Endometrial microvascular endothelial cells (primary cell): ENCODE data around the gene IL3RA. TPM values are rescaled to one million over a fixed set of nuclear protein-coding genes. Genes with fewer than 3 reads are reported as not detected.
"Not testable (repeated sequence)": the region's sequence is repeated elsewhere in the genome, so short reads cannot be mapped to it uniquely, and the experiment has no call there.

ENCODE experiments used
- in situ Hi-C: cut with HindIII; loops from 2 replicates; pipeline ENCODE4 v1.10.0; 2017; ENCODE audit warnings: low sequenced_read_pairs, low pct_unique_long_range_greater_than_20kb; ENCODE audit errors: inconsistent ontology term
- total RNA-seq: library from RNA; depleted of rRNA; stranded (reverse); fragments of >200 nt; gene quantifications from one replicate; pipeline ENCODE4 v1.2.3, GENCODE V29; 2015; ENCODE audit errors: inconsistent ontology term

The IL3RA gene
- total RNA-seq, 1 donor from 2014 or later = 12.2 TPM

- in situ Hi-C loops = no loop called here
Measured at GRCh38 chrX:1361910-1362309, 25.3 kb downstream of the IL3RA start.

DNA sequence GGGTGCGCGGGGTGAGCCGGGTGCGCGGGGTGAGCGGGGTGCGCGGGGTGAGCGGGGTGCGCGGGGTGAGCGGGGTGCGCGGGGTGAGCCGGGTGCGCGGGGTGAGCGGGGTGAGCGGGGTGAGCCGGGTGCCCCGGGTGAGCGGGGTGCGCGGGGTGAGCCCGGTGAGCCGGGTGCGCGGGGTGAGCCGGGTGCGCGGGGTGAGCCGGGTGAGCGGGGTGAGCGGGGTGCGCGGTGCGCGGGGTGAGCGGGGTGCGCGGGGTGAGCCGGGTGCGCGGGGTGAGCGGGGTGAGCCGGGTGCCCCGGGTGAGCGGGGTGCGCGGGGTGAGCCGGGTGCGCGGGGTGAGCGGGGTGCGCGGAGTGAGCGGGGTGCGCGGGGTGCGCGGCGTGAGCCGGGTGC, 29.8 kb downstream of the IL3RA start:
- in situ Hi-C loops = not testable (repeated sequence)

DNA sequence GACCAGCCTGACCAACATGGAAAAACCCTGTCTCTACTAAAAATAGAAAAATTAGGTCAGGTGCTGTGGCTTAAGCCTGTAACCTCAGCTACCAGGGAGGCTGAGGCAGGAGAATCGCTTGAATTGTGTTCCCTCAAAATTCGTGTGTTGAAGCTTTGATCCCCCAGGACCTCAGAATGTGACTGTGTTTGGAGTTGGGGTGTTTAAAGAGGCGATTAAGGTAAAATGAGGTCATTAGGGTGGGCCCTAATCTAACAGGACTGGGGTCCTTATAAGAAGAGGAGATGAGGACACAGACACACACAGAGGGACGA, 31.8 kb downstream of the IL3RA start:
- in situ Hi-C loops = no loop called here

- in situ Hi-C loops = no loop called here
Measured at GRCh38 chrX:1378306-1378759, 41.7 kb downstream of the IL3RA start.

- in situ Hi-C loops = no loop called here
Measured at GRCh38 chrX:1380672-1381233, 44.2 kb downstream of the IL3RA start.

DNA sequence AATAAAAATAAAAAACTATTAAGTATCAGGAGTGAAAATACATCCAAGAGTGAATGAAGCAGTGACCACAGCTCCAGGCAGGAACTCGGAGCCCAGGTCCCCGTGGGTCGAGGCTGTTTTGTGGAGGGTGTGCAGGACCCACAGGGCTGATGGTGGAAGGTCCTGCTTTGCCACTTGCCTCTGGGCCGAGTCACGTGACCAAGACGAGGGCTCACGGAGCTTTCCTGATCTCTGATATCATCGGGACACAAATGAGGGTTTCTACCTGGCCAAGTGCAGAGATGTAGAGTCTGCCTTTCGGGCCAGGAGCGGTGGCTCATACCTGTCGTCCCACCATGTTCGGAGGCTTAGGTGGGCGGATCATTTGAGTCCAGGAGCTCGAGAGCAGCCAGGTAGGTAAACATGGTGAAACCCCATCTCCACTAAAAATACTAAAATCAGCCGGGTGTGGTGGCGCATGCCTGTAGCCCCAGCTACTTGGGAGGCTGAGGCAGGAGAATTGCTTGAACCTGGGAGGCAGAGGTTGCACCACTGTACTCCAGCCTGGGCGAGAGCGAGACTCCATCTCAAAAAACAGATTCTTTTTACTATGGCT, 48.2 kb downstream of the IL3RA start:
- in situ Hi-C loops = no loop called here

DNA sequence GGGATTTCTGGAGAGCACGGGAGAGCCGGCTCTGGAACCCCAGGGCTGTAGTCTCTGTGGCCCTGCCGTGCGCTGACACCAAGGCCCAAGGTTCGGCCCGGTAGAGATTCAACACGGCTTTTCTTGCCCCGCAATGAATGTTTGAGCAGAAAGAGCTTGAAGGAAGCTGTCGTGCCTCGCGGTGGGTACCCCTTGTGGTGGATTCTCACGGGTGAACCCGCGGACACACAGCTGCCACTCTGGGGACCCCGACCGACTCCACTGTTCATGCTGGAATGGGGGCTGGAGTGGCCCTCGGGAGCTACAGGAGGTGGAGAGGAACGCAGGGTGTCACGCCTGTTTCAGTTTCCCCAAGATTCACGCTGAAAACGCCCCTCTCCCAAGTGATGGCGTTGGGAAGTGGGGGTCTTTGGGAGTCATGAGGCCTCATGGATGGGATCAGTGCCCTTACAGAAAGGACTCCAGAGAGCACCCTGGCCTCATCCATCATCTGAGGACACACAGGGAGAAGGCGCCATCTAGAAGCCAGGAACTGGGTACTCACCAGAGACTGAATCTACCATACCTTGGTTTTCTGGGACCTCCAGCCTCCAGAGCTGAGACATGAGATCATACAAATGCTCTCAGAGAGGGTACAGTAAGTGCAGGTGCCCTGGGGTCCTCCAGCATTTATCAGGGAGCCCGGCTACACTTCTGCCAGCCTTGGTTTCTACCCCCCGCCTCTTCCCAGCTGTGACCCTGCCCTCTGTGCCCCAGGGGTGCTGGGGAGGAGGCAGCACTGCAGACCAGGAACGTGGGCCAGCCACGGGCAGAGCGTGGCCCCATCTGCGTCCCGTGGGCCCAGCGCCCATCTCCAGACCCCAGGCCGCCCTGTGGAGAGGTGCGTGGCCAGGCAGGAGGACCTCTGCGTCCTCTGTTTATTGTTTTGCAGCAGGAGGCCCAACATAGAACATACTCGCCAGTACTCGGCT, 49.0 kb downstream of the IL3RA start:
- in situ Hi-C loops = no loop called here

GRCh38 chrX:1386338-1387127, 49.9 kb downstream of the IL3RA start:
- in situ Hi-C loops = no loop called here

GRCh38 chrX:1387141-1387776, 50.7 kb downstream of the IL3RA start:
- in situ Hi-C loops = no loop called here

GRCh38 chrX:1388651-1389050, 52.1 kb downstream of the IL3RA start:
- in situ Hi-C loops = no loop called here

- in situ Hi-C loops = no loop called here
Measured at GRCh38 chrX:1389181-1389992, 52.8 kb downstream of the IL3RA start.

DNA sequence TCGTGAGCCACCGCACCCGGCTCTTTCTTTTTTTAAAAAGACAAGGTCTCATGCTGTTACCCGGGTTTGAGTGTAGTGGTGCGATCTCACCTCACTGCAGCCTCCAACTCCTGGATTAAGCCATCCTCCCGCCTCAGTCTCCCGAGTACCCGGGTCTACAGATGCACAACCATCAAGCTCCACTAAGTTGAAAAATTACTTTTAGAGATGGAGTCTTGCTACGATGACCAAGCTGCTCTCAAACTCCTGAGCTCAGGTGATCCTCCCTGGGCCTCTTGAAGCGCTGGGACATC, 53.4 kb downstream of the IL3RA start:
- in situ Hi-C loops = no loop called here

- in situ Hi-C loops = no loop called here
Measured at GRCh38 chrX:1390621-1391369, 54.2 kb downstream of the IL3RA start.

GRCh38 chrX:1391370-1391706, 54.8 kb downstream of the IL3RA start:
- in situ Hi-C loops = no loop called here

GRCh38 chrX:1391707-1392375, 55.3 kb downstream of the IL3RA start, which contains the start of gene SLC25A6:
Gene SLC25A6 (minus strand): TSS chrX:1392113. CDS start chrX:1392009, 104 bp downstream.
- in situ Hi-C loops = no loop called here

DNA sequence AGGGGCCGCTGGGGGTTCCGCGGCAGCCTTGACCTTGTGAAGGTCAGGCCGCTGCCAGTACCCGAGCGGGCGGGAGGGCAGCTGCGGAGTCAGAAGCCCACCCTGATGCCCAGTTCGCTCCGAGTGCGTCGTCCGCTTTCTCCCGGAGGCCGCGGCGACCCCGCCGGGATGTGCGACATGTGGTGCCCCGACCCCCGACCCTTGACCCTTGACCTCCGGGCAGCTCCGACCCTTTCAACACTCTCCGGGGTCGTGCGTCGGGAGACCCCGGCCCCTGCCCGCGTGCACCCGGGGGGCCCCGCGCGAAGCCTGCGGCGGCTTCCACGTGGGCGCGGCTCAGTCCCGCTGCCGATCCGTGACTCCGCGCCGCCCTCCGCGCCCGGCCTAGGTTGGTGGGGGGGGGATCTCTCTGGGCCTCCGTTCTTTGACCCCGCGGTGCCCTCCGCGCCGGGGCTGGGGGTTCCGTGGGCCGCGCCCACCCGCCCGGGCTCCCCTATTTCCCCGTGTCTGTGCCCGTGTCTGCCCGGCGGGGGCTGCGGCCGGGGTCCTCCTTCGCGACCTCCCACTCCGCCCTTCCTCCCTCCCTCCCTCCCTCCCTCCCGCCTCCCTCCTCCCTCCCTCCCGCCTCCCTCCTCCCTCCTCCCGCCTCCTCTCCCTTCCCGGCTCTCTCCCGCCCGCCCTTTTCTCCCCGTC, 55.9 kb downstream of the IL3RA start:
- in situ Hi-C loops = no loop called here
